ENCODE data around the gene APELA.
"Not testable (repeated sequence)": the region's sequence is repeated elsewhere in the genome, so short reads cannot be mapped to it uniquely, and the experiment has no call there.

Gene APELA

GRCh38 chr4:164876700-164877324 is at the start of gene APELA:
APELA (plus strand) TSS chr4:164877178; CDS start chr4:164877332, 154 bp downstream.
- DNase-seq = no peak

- DNase-seq = no peak
These were observed 48.0 kb upstream of the APELA start for GRCh38 chr4:164828955-164829354.

- DNase-seq = no peak
These were observed 30.4 kb upstream of the APELA start for GRCh38 chr4:164846566-164846965.

- no peak for DNase-seq
These were observed 30.0 kb upstream of the APELA start for GRCh38 chr4:164847016-164847415.

GRCh38 chr4:164847967-164848649 is 28.9 kb upstream of the APELA start:
- DNase-seq = no peak

GRCh38 chr4:164856396-164856795 is 20.6 kb upstream of the APELA start:
- no peak for DNase-seq

- DNase-seq = no peak
These were observed 10.0 kb upstream of the APELA start for GRCh38 chr4:164866817-164867490.

- DNase-seq = no peak
These were observed 5.3 kb upstream of the APELA start for GRCh38 chr4:164871673-164872072.

GRCh38 chr4:164872481-164872880 is 4.5 kb upstream of the APELA start:
- no peak for DNase-seq

GRCh38 chr4:164874789-164875188 is 2.2 kb upstream of the APELA start:
- DNase-seq = no peak

- no peak for DNase-seq
These were observed 3.7 kb downstream of the APELA start for GRCh38 chr4:164880489-164881262.

GRCh38 chr4:164888096-164888715 is 11.2 kb downstream of the APELA start:
- DNase-seq = no peak

- no peak for DNase-seq
These were observed 13.7 kb downstream of the APELA start for GRCh38 chr4:164890691-164891090.

- DNase-seq = no peak
These were observed 15.0 kb downstream of the APELA start for GRCh38 chr4:164892018-164892417.

- no peak for DNase-seq
These were observed 17.7 kb downstream of the APELA start for GRCh38 chr4:164894702-164895101.

- no peak for DNase-seq
These were observed 25.6 kb downstream of the APELA start for GRCh38 chr4:164902608-164903007.

- no peak for DNase-seq
These were observed 27.4 kb downstream of the APELA start for GRCh38 chr4:164904336-164904735.

GRCh38 chr4:164904941-164905340 is 28.0 kb downstream of the APELA start:
- DNase-seq = peak; percentile 19

GRCh38 chr4:164906368-164906767 is 29.4 kb downstream of the APELA start:
- no peak for DNase-seq

- not testable (repeated sequence) for DNase-seq
These were observed 36.5 kb downstream of the APELA start for GRCh38 chr4:164913506-164913905.

GRCh38 chr4:164918956-164919355 is 42.0 kb downstream of the APELA start:
- no peak for DNase-seq

- no peak for DNase-seq
These were observed 47.8 kb downstream of the APELA start for GRCh38 chr4:164924670-164925238.

- DNase-seq = no peak
These were observed 49.3 kb downstream of the APELA start for GRCh38 chr4:164926301-164926700.

Data from inflammatory macrophage treated with lipopolysaccharide for 4 hours (primary cell).